ENCODE data around the gene GUCY1A2. TPM values are rescaled to one million over a fixed set of nuclear protein-coding genes. Genes with fewer than 3 reads are reported as not detected.

The GUCY1A2 gene
- total and polyA plus RNA-seq, 12 donors, result 1.3 to 26.3 (median 12.0) TPM

DNA sequence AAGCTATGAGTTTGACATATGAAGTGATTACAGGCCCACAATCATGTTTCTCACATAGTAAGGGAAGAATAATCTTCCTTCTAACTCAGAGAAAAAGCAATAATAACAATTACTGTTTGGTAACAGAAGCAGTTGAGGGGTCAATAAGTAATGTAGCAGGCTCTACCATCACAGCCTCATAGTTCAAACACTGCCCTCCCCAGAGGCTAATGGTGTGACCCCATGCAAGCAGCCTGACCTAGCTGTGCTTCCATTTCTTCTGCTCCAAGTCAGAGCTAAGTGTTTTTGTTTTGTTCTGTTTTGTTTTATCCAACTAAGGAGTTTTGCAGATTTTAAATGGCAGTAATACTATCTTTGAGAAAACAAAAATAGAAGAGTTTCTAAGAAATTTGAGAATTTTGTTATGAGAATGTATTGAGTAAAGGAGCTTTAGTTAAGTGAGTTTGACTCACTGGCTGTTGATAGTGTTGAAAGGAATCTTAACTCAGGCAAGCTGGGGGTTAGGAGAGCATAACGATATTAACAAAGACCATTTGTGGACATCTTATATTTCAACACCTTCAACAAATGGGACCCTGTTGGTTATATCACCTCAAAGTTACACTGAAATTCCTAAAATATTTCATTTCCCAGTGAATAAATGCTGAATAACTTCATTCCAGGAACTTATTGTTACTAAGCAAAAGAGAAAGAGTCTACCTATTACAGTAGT is 48.5 kb downstream of the GUCY1A2 start:
- Histone ChIP-seq H3K27ac (no peak overlapping the region), H3K36me3 (replicated peaks in 1 of 2) (no peaks in the 10 kb centered on the region), H3K4me3 (no peak overlapping the region), H3K27me3 (no peaks in the 10 kb centered on the region), H3K9me3 (replicated peaks in 1 of 3) (no peaks in the 10 kb centered on the region), H3K4me1 (replicated peaks in 1 of 2) (peaks cover 0 to 5% of the 10 kb centered on the region in 2 donors)
- no peak for DNase-seq
- TF ChIP-seq, protein P1, sequence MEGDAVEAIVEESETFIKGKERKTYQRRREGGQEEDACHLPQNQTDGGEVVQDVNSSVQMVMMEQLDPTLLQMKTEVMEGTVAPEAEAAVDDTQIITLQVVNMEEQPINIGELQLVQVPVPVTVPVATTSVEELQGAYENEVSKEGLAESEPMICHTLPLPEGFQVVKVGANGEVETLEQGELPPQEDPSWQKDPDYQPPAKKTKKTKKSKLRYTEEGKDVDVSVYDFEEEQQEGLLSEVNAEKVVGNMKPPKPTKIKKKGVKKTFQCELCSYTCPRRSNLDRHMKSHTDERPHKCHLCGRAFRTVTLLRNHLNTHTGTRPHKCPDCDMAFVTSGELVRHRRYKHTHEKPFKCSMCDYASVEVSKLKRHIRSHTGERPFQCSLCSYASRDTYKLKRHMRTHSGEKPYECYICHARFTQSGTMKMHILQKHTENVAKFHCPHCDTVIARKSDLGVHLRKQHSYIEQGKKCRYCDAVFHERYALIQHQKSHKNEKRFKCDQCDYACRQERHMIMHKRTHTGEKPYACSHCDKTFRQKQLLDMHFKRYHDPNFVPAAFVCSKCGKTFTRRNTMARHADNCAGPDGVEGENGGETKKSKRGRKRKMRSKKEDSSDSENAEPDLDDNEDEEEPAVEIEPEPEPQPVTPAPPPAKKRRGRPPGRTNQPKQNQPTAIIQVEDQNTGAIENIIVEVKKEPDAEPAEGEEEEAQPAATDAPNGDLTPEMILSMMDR (IDR thresholded peaks at IDR 0.05), result no peak
- no peak for TF ChIP-seq POLR2A (IDR thresholded peaks at IDR 0.05)
- WGBS, 4 donors, result 76 to 85% (median 80%) methylated on average over 1 of the region's 1 CpG
- intact Hi-C loops (cut with DNase I), result no loop called here

DNA sequence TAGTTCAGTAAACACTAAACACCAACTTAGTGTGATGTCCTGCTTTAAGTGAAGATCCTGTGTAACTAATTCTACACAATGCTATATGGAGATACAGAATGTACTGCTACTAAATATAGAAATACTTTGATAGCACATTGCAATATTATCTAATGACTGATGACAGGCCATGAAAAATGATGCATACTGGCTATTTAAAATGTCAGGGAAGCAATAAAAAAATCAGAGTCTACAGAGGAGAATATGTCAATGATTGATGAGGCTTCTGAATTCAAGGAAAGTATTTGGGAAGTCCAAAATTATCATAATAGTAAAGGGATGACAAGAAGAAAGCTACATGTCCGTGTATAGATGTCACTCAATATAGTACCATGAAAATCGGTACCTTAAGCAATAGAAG is 55.3 kb downstream of the GUCY1A2 start:
- Histone ChIP-seq H3K4me3 (no peak overlapping the region), H3K4me1 (replicated peaks in 1 of 2) (peaks cover 8 to 18% of the 10 kb centered on the region in 2 donors), H3K27ac (no peak overlapping the region), H3K36me3 (replicated peaks in 1 of 2) (no peaks in the 10 kb centered on the region), H3K9me3 (replicated peaks in 1 of 3) (no peaks in the 10 kb centered on the region), H3K27me3 (no peaks in the 10 kb centered on the region)
- no peak for TF ChIP-seq POLR2A (IDR thresholded peaks at IDR 0.05)
- TF ChIP-seq, protein P1 (IDR thresholded peaks at IDR 0.05), result no peak
- intact Hi-C loops (cut with DNase I), result no loop called here
- DNase-seq, result no peak
- 66 to 72% (median 68%) methylated on average over 2 of the region's 2 CpGs for WGBS, 4 donors

DNA sequence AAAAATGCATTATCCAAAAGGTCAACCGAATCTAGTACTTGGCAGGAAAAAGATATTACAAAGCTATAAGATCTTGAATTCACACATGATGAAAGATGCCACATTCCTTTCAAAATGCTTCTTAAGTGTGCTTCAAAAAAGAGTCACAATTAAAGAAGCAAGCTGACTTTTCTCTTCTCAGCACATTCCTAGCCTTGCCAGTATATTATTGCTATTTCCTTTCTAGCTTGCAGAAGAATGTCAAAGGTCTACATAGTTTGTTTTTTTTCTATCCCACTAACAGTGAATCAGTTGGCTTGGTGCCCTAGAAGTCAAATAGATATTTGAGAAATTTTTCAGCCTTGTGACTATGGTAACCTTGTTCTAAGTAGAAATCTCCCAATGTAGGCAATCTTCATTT is 56.8 kb downstream of the GUCY1A2 start:
- intact Hi-C loops (cut with DNase I), result no loop called here
- Histone ChIP-seq H3K9me3 (replicated peaks in 1 of 3) (no peaks in the 10 kb centered on the region), H3K4me1 (replicated peaks in 1 of 2) (peaks cover 8 to 18% of the 10 kb centered on the region in 2 donors), H3K36me3 (replicated peaks in 1 of 2) (no peaks in the 10 kb centered on the region), H3K27me3 (no peaks in the 10 kb centered on the region), H3K27ac (peak overlapping the region in 1 of 5 donors; percentile 21), H3K4me3 (no peak overlapping the region)
- TF ChIP-seq, protein P1 (IDR thresholded peaks at IDR 0.05), result no peak
- no peak for TF ChIP-seq POLR2A (IDR thresholded peaks at IDR 0.05)
- DNase-seq, result no peak
- 8 to 19% (median 16%) methylated on average over 1 of the region's 1 CpG for WGBS, 4 donors

DNA sequence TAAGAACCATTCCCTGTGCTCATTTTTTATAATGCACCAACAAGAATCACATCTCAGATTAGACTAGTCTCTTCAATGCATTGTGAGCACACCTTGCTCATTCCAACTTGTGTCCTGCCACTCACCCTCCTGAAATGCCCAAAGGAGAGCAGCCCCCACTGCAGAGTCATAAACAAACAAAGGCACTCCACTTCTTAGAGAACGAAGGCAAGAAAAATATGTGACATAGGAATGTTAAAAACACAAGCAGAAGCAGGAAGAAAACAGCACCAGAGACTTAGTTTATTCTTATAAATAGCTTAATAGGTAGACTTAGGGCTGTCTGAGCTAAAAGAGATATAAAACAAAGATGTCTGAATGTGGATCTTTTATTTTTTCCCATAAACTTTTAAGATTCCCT is 57.2 kb downstream of the GUCY1A2 start:
- Histone ChIP-seq H3K4me1 (replicated peaks in 1 of 2) (peaks cover 8 to 18% of the 10 kb centered on the region in 2 donors), H3K36me3 (replicated peaks in 1 of 2) (no peaks in the 10 kb centered on the region), H3K27me3 (no peaks in the 10 kb centered on the region), H3K27ac (peak overlapping the region in 1 of 5 donors; percentile 21), H3K9me3 (replicated peaks in 1 of 3) (no peaks in the 10 kb centered on the region), H3K4me3 (no peak overlapping the region)
- DNase-seq, result no peak
- intact Hi-C loops (cut with DNase I), result no loop called here
- WGBS, 4 donors, result 7 to 31% (median 20%) methylated on average over 1 of the region's 1 CpG
- TF ChIP-seq, protein P1 (IDR thresholded peaks at IDR 0.05), result no peak
- TF ChIP-seq POLR2A (IDR thresholded peaks at IDR 0.05), result no peak
